SH-SY5Y (cell line): ENCODE measurements around the gene CPLX1.

Source experiments
- GATA2 ChIP-seq: IDR thresholded peaks from 2 replicates; pipeline ENCODE4 v1.6.1; 2011; ENCODE audit warnings: mild to moderate bottlenecking, low read depth, low read length
- GATA3 ChIP-seq: IDR thresholded peaks from 2 replicates; pipeline ENCODE4 v1.6.1; 2011; ENCODE audit warnings: low read depth, mild to moderate bottlenecking, low read length, moderate library complexity

DNA sequence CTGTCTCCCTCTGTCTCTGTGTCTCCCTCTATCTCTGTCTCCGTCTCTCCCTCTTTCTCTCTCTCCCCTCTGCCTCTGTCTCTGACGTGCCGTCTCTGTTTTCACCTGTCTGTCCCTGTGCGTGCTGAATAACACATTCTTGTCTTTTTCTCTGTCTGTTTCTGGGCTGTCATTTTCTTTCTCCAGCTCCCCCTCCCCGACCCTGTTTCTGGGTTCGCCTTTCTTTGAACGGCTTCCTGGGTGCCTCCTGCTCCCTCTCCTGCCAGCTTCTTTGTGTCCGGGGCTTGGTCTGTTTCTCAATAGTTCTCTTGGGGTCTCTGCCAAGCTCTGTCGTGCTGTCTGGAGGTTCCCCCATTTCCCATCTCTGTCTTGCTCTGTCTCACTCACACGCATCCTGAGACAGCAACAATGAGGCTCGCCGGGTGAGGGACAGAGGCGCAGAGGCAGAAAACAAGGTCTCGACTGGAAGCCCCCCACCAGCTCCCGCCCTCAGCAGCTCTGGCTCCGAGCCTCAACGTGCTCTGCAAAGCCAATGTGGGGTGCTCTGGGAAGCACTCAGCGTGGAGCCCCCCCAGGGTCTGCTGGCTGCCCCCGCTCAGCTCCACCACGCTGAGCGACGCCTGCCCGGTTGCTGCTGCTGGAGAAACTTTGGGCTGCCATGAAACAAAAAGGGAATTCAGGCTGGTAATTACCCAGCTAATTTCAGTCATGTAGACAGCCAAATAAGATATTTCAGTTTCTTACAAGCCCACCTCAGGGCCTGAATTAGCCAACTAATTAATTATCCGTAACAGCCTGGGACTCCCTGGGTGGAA lies 3.4 kb downstream of the CPLX1 start:
- TF ChIP-seq GATA2 (no peak), GATA3 (no peak)
